Stimulated activated CD8-positive, alpha-beta memory T cell treated with anti-CD3 and anti-CD28 coated beads, Interleukin-15, amount 100 ng/mL, for 1 hour (primary cell): Measurements from ENCODE around the gene CARD8.

ENCODE experiments used
- DNase-seq: peaks from one replicate; pipeline ENCODE4 v3.0.0-alpha.2; 2020; ENCODE audit warnings: low read depth

Gene CARD8

DNA sequence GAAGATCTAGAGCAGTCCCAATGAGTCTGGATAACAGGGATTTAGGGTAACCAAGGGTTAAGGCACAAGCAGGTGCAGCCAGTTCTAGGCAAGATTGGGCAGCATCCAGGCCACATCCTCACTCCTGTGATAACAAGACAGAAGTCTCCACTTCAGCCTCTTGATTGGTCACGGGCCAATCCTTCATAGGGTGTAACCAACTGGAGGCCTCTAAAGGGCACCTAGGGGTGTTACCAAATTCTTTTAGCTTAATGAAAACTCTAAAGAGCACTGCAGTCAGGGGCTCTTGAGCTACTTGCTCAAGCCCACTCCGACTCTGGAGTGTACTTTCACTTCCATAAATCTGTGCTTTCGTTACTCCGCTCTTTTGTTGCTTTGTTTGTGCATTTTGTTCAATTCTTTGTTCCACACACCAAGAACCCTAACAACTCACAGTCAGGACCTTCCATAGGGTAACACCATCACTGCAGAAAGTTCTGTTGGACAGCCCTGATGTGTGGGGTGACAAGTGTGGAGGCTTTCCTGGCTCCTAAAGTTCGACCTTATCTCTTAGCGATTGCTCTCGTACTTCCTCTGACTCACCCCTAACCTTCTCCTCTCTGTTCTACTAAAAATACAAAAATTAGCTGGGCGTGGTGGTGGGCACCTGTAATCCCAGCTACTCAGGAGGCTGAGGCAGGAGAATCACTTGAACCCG is 49.2 kb downstream of the CARD8 start:
- DNase-seq = no peak

DNA sequence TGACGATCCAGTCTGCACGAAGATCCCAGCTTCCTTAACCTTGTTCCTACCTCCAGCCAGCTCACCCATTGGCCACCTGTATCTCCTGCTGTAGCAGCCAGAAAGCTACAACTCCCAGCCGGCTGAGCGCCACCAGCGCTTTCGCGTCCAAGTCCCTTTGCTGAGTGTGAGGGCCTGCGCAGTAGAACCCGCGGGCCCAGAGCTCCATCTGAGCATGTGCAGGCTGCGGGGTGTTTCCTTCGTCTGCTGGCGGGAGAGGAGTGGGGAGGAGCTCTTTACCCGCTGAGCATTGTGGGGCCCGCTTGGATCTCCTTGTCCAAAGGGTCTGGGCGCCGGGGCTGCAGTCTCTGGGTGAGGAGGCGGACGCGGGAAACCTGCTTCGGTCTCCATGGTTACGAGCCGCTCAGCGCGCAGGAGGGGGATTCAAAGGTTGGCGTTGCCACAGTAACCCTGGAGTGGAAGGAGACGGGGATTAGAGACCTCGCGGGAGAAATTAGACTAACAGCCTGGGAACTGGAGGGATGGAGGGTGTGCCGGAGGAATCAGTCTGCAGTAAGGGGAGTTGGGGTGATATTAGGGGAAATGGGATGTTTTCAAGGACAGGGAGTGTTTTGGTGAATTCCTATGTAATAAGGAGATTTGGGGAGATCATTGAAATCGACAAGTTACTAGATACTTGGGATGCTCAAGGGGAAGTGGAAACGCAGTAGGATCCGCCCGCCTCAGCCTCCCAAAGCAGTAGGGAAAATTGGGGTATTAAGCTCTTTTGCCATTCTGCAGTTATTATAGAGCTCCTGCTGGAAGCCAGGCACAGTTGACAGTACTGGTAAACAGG is 51.7 kb downstream of the CARD8 start:
- DNase-seq = peak; percentile 71

DNA sequence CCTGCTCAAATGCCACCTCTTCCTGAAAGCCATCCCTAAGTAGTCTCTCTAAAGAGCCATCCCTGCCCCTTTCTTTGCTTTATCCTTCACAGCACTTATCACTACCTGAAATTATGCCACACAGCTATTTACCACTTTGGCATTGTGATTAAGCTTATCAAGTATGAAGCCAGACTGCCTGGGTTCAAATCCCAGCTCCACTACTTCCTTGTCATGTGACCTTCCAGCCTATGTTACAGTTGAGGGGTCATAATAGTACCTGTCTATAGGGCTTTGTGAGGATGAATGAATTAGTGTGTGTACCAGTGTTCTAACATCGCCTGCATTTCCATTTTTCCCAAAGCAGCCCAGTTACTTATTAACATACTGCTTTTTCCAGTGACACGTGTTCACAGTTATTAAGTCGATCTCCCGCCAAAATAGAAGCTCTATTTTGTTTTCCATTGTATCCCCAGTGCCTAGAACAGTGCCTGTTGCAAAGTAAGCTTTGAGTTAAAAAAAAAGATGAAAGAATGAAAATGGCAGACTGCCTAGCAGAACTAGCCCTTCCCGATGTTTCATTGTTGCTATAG is 52.4 kb downstream of the CARD8 start:
- no peak for DNase-seq

DNA sequence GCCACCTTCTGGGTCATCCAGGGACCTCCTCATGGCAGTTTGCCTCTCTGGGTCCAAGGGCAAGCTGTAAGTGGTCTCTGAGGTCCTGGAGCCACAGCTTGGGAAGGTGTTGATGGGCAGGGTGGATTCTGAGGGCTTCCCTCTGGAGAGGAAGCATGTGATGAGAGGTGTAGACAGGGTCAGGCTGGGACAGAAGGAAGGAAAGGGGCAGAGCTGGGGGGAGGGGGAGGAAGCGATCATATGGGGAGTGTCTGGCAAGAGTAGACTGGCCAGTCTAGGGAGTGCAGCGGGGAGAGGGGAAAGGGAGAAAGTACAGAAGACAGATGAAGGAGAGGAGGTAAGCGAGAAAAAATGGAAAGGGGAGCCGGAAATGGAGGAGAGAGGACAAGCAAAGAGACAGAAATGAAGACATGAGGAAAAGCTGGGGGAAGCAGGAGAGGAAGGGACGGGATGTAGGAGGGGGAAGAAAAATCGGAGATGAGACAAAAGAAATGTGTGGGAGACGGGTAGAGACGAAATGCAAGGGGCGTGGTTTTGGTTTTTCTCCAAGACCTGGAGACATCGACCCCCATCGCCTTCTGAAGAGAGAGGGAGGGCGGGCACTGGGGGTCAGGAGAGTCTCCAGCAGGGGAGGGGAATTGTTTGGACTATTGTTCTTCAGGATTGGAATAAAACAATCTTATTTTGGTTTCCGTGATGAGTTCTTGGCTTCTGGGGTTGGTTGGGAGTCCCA is 58.6 kb downstream of the CARD8 start:
- no peak for DNase-seq

DNA sequence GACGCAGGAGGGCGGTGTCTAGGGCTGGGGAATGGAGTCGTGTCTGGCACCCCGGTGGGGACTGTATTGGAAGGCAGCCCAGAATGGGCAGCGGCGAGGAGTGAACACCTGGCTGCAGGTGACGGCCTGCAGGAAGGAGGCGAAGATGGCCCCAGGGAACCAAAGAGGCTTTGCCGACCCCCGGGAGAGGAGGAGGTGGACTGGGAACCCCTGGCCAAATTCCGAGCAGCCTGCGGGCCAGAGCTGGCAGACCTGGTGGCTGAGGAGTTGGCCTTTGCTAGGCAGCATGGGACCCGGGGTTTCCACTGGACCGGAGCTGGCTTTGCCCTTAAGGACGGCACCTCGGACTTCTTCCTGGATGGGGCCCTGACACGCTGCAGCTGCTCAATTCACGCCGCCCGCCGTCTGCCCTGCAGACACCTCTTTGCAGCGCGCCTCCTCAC is 59.4 kb downstream of the CARD8 start:
- no peak for DNase-seq

DNA sequence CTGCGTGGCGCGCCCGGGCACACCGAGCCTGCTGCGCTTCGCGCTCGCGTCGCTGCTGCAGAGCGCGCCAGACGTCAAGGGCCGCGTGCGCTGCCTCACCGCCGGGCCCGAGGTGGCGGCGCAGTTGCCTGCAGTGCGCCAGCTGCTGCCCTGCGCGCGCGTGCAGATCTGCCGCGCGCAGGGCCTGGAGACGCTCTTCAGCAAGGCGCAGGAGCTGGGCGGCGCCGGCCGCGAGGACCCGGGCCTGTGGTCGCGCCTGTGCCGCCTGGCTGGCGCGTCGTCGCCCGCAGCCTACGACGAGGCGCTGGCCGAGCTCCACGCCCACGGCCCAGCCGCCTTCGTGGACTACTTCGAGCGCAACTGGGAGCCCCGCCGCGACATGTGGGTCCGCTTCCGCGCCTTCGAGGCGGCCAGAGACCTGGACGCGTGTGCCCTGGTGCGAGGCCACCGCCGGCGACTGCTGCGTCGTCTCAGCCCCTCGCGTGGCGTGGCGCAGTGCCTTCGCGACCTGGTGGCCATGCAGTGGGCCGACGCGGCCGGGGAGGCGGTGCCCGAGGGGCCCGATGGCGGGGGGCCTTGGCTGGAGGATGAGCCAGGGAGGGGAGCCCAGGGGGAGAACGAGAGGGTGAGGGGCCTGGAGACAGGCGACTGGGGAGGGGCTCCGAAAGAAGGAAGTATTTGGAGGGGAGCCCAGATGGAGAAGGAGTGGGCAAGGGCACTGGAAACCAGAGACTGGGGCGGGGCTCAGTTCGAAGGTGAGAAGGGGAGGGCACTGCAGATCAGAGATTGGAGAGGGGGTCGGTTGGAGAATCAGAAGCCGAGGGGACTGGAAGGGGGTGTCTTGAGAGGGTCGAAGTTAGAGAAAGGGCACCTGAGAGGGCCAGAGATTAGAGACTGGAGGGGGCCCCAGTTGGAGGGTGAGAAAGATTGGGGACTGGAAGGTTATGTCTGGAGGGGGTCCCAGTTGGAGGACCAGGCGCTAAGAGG is 60.6 kb downstream of the CARD8 start:
- no peak for DNase-seq

DNA sequence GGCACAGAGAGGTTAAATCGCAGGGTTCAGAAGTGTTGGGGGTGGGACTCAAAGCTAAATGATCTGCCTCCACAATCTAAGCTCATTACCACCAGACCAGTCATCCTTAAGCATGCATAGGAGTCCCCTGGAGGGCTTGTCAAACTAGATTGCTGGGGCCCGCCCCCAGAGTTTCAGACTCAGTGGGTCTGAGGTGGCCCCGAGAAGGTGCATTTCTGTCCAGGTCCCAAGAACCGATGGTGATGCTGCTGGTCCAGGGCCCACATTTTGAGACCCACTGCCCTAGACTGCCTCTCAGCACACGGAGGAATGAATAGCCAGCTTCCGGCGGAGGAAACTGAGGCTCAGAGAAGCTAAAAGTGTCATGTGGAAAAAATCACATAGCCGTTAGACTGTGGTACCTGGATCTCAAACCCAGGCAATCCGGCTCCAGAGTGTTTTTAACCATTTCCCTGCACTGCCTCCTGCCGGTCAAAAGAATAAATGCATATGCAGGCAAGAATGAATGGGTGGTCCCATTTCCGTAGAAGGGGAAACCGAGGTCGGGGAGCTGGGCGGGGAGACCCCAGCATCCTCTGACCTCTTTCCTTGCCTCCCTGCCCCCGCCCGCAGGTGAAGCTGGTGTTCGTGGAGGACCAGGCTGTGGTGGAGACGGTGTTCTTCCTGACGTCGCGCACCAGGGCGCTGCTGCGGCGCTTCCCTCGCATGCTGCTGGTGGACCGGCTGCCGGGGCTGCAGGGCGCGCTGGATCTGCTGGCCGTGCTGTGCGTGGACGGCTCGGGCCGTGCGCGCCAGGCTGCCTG is 61.5 kb downstream of the CARD8 start:
- peak; percentile 7 for DNase-seq

DNA sequence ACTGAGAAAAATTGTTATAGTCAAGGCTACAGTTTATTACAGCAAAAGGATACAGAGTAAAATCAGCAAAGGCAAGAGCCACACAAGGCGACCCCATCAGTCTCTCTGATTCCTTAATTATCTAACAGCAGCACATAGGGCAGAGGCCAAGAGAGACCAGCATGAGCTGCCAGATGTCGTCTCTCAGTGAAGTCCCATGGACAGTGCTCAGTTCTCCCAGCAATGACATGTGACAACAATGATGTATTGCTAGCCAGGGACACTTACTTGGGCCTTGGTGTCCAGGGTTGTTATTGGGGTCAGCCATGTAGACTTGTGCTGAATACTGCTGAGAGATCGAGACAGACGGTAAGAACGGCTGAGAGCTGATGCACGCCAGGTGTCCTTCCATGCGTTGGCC is 63.0 kb downstream of the CARD8 start:
- DNase-seq = no peak

DNA sequence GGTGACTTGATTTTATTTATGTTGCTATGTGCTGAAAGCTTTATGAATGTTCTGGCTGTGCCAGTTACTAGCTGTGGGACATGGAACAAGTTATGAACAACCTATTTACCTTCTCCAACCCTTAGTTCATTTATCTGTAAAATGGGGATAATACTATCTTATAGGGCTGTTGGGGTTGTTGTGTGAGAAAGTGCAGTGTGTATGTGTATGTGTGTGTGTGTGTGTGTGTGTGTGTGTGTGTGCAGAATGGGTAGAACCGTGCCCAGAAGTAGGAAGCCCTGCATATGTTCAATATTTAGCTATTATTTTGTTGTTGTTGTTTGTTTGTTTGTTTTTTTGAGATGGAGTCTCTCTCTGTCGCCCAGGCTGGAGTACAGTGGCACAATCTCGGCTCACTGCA is 64.8 kb downstream of the CARD8 start:
- DNase-seq = no peak

DNA sequence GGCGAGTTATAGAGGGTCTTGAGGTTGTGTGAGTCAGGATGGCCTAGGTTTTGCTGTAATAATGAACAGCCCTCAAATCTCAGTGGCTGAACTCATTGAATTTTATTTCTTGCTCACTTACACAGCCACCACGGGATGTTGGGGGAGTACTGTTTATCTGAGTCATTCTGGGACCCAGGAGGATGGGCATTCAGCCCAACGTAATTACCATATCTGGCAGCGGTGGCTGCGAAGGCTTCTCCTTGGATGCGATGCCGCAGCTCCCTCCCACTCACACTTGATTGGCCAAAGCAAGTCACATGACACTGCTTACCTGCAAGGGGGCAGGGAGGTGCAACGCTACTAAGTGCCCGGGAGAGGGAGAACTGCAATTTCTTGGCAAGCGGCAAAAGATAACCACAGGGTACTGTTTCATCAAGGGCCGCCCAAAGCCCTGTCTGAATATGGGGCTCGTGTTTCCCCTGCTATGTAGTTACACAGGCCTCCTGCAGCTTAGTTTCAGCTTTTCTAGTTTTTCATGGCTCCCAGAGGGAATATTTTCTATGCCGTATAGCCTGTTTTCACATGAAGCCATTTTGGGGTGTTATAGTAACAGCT is 65.3 kb downstream of the CARD8 start:
- DNase-seq = peak; percentile 14

DNA sequence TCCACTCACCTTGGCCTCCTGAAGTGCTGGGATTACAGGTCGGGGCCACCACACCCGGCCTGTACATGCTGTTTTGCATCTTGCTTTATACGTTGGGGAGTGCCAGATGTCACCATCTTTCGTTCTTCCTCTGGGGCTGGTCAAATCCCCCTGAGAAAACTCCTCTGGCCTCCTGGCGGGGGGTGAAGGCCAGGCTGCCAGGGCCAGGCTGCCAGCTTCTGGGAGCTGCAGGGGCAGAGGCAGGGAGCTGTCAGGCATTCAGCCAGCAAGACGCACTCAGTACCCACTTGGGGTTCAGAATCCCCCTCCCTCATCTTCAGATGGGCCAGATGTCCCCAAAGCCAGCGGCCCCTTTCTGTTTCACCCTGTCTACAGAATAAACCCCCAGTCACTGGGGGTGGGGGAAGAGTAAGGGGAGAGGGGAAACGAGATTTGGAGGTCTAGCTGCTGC is 69.1 kb downstream of the CARD8 start:
- DNase-seq = no peak

DNA sequence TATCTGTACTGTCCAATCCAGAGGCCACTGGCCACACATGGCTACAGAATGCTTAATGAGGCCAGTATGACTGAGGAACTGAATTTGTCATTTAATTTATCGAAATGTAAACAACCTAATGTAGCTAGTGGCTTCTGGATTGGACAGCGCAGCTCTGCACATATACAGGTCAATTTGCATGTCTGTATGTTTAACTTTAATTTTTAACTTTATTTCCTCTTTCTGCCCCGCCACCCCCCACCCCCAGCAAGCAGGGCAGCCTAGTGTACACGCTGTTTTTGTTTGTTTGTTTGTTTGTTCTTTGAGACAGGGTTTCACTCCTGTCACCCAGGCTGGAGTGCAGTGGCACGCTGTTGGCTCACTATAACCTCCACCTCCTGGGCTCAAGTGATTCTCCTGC is 69.7 kb downstream of the CARD8 start:
- DNase-seq = no peak

DNA sequence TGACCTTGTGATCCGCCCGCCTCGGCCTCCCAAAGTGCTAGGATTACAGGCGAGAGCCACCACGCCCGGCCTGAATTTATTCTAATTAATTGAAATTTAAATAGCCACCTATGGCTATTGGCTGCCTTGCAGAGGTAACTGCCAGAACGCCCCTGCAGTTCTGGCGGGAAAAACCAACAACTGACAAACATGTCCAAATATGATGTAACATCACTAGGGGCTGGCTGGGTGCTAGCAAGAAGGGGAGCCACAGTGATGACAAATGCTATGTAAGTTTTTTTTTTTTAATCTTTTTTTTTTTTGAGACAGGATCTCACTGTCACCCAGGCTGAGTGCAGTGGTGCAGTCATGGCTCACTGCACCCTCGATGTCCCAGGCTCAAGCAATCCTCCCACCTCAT is 72.4 kb downstream of the CARD8 start:
- no peak for DNase-seq

DNA sequence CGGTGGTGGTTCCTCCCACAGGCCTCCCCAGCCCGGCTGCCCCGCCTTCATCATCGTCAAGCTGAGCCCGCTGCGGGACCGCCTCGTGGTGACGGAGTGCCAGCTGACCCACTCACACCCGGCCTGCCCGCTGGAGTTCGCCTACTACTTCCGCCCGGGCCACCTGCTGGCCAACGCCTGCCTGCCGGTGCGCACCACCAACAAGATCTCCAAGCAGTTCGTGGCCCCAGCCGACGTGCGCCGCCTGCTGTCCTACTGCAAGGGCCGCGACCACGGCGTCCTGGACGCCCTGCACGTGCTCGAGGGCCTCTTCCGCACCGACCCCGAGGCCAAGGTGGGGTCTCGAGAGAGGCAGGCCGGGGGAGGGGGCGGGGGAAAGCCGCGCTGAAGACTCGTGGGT is 73.3 kb downstream of the CARD8 start:
- no peak for DNase-seq

DNA sequence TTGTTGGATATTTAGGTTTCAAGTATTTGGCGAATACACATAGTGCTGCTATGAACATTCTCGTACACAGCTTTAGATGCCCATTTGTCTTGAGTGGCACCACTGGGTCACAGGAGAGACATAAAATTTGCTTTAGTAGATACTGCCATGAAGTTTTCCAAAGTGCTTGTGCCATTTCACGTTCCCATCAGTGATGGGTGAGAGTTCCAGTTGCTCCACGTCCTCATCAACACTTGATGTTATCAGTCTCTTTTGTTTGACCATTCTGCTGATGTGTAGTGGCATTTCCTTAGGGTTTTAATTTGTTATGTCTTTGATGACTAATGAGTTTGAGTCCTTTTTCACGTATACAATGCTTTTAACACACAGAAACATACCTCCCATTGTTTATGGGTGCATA is 74.2 kb downstream of the CARD8 start:
- DNase-seq = no peak

DNA sequence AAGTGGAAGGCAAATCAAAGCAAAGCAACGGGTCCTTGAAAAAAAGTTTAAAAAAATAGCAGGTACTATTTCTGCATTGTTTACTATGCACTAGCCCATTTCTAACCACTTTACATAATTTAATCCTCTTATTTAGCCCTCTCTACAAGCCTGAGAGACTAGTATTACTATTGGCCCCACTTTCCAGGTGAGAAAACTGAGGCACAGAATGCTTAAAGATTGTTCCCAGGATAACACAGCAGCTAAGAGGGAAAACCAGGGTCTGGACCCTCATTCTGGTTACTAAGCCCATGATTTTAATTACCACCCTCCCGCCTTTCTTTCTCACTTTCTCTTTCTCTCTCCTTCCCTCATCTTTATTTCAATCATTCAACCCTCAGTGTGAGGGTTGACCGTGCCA is 79.5 kb downstream of the CARD8 start:
- DNase-seq = no peak

DNA sequence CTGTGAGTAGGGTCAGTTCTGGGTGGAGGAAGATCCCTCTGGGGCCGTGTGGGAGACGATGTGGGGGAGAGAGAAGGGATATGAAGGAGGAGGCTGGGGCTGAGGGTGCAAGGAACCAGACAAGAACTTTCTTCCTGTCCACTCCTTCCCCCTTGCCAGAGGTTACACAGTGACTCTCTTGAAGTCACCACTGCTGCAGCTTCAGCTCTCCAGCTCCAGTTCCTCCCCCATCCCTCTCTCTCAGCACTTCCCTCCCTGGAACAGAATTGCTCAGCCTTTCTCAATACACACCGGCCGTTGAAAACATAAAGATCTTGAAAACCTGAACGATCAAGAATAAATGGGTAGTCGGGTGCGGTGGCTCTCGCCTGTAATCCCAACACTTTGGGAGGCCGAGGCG is 80.1 kb downstream of the CARD8 start:
- no peak for DNase-seq

DNA sequence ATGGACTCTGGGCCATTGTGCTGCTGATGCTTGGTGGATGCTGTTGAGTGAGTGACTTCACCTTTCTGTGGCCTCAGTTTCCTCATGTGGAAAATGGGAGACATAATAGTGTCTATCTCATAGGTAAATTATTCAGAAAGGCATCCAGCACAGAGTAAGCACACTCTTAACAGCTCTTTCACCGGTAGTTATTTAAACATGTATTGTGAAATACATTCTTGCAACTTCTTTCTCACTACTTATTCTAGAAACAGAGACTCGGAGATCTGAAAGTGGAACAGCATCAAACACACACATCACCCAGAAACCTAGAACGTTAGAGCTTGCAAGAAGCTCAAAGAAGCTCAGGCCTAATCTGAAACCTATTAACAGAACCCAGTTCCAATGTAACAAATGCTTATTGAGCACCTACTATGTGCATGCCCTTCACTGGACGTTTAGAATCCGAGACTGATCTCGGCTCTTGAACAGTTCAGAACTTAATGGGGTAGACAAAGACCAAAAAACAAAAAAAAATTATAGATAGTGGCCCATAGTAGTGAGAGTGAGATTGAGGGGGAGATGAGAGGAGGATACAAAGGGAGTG is 81.2 kb downstream of the CARD8 start:
- no peak for DNase-seq

DNA sequence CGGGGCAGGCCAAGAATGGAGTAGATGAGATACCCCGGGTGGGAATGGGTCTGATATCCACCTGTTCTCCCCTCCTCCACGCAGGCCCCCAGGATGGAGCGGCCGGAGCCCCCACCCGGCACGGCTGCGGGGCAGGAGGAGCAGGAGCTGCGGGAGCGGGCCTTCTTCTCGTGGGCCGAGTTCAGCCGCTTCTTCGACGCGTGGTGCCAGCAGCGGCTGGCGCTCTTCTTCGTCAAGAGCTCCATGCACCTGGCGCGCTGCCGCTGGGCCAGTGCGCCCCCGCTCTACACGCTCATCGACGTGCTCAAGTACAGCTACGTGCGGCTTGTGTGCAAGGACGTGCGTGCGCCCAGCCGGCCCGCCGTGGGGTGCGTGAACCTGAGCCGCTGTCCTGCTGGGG is 84.0 kb downstream of the CARD8 start:
- no peak for DNase-seq
